Fibroblast of upper back skin (primary cell): ENCODE results near the gene CHIT1.

ENCODE experiments used
- DNase-seq: peaks from one replicate; pipeline ENCODE4 v3.0.0-alpha.2; 2013

Gene CHIT1

GRCh38 chr1:203214871-203215270 lies 14.6 kb downstream of the CHIT1 start:
- no peak for DNase-seq

DNA sequence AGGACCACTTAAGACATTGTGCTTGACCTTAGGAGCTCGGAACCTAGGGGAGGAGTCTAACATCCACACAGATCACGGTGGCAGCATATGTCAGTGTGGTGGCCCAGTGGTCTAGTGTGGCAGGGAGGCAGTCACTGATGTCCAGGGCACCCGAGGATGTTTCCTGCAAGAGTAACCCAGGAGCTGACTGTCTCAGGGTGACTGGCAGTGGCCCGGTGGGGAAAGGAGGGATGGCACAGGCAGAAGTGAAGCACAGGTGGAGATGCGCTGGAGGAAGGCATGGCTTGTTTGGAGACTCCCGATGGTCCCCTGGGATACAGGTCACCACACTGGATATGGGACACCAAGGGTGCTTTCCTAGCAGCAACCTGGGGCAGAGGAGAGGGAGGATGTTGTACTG lies 16.3 kb downstream of the CHIT1 start:
- no peak for DNase-seq

GRCh38 chr1:203211812-203212211 lies 17.7 kb downstream of the CHIT1 start:
- no peak for DNase-seq

- no peak for DNase-seq
These were observed 18.5 kb downstream of the CHIT1 start for GRCh38 chr1:203210988-203211387.

GRCh38 chr1:203210350-203210749 lies 19.1 kb downstream of the CHIT1 start:
- DNase-seq, result no peak

GRCh38 chr1:203208181-203208580 lies 21.3 kb downstream of the CHIT1 start:
- DNase-seq, result no peak

DNA sequence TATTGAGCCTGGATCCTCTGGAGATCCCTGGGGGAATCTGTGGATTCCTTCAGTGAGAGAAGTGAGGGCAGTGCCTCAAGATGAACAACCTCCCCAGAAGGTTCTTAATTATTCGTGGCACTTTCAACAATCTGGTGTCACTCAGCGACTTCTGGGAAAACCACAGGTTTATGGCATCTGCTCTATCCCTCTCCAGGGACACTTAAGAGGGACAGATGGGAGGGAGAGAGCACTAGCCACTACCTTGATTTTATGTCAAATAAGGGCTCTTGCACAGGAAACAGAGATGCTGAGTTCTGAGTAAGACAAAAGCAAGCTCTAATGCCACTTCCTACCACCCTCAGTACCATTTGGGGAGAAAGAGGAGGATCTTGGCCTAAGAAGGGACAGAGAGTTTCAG lies 21.7 kb downstream of the CHIT1 start:
- no peak for DNase-seq

DNA sequence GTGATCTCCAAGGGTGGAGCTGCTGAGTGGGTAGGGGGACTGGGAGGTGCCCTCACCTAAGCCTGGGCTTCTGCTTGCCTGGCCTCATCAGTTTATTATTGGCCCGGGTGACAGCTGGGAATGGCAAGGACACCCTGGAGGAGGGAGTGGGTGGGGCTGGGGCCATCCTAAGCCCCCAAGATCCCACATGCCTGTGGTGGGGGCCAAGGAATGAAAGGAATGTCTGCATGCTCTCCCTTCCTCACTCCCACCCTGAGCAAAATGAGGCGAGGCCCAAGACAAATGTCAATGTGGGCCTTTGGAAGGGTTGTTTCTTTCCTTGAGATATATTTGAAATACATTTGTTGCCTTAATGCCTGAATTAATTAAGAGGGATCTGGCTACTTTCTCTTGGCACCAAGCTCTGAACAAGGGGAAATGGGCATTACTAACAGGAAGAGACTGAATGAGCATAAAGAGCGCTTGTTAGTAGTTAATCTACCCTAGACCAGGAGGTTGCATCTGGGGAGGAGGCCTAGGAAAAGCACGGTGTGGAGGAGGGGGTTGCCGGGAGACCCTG lies 23.3 kb downstream of the CHIT1 start:
- DNase-seq, result peak; percentile 39

GRCh38 chr1:203204756-203205155 lies 24.7 kb downstream of the CHIT1 start:
- DNase-seq, result no peak

GRCh38 chr1:203202431-203203245 lies 26.8 kb downstream of the CHIT1 start:
- peak; percentile 85 for DNase-seq

DNA sequence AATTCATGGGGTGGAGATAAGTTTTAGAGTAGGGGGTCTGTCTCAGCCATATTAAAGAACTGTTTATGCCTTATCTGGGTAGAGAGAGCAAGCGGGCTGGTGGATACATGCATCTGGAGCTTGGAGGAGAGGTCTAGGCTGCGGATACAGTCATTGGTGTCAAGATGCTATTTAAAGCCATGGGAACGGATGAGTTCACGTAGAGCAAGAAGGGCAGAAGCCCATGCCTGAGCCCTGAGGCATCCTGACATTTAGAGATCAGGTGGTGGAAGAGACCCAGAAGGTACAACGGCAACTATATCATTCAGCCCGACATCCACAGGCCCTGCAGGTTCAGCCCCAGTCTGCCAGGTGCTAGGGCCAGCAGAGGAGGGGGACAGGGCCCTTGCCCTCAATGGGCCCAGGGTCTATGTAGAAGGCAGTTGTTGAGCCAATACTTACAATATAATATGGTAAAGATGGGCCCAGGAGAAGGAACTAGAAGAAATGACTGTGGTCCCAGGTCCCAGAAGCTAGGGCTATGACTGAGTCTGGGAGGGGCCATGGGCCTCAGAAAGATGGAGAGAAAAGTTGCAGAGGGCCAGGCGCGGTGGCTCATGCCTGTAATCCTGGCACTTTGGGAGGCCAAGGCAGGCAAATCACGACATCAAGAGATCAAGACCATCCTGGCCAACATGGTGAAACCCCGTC lies 27.8 kb downstream of the CHIT1 start:
- DNase-seq, result no peak

DNA sequence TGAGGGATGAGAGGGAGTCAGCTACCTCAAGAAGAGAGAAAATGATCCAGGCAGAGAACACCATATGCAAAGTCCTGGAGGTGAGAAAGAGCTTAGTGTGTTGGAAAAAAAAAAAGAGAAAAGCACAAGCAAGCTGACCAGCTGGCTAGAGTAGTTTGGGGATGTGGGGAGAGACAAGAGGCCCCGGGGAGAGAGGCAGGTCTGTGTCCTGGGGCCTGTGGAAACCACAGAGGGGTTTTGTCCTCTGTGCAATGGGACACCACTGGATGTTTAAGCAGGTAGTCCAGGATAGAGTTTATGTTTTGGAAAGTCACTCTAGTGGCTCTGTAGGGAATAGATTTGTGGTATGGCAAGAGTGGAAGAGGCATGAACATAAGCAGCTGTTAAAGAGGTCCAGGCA lies 28.6 kb downstream of the CHIT1 start:
- DNase-seq, result no peak

GRCh38 chr1:203199816-203200571 lies 29.5 kb downstream of the CHIT1 start:
- DNase-seq, result peak; percentile 75

DNA sequence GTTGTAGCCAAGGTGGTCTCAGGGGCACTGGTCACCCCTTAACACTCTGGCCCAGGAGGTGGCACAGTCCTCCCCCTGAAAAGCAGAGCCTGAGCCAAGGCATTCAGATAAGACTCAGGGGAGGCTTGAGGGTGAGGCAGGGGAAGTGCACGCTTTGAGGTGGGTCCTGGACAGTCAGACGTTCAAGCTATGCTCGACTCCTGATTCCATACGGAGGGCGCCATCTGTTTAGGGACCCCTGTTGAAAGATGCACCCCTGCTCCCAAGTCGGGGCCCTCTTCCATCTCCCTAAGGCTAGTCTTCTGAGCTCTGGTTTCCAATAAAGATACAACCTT lies 30.0 kb downstream of the CHIT1 start:
- no peak for DNase-seq

DNA sequence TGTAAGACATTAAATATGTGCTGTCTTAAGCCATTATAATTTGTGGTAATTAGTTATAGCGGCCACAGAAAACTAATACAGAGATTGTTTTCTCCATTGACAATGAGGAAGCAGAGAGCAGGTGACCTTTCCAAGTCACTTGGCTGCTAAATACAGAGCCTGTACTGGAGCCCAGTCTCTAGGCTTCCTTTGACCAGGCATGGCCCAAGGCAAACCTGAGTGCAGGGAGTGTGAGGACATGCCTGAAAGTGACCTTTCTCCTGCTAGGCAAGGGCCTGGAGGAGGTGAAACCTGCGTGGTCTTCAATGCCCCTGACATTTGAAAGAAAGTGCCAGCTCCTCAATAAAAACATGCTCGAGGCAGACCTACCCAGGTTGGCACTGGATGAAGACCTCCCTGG lies 30.5 kb downstream of the CHIT1 start:
- DNase-seq, result no peak

GRCh38 chr1:203197625-203198024 lies 31.8 kb downstream of the CHIT1 start:
- DNase-seq, result peak; percentile 95

GRCh38 chr1:203196371-203196770 lies 33.1 kb downstream of the CHIT1 start:
- peak; percentile 15 for DNase-seq

DNA sequence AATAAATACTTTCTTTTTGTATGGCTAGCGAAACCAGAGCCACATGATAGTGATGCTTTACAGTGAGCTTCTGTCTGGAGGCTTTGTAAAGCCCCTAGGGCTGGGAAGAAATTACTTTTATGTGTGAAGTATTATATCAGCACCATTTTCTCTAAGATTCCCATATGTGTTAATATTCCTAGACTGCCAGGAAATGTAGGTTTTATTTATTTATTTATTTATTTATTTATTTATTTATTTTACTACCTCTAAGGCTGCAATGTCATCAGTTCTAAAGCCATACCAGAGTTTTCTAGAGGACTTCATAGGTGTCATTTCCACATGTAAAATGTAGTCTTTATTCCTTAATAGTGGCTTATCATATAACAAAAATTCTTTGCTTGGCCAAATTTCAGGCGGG lies 38.5 kb downstream of the CHIT1 start:
- DNase-seq, result no peak

GRCh38 chr1:203189951-203190352 lies 39.5 kb downstream of the CHIT1 start:
- DNase-seq, result peak; percentile 14

- no peak for DNase-seq
These were observed 40.7 kb downstream of the CHIT1 start for GRCh38 chr1:203188686-203189232.

- DNase-seq, result no peak
These were observed 41.7 kb downstream of the CHIT1 start for GRCh38 chr1:203187689-203188264.

DNA sequence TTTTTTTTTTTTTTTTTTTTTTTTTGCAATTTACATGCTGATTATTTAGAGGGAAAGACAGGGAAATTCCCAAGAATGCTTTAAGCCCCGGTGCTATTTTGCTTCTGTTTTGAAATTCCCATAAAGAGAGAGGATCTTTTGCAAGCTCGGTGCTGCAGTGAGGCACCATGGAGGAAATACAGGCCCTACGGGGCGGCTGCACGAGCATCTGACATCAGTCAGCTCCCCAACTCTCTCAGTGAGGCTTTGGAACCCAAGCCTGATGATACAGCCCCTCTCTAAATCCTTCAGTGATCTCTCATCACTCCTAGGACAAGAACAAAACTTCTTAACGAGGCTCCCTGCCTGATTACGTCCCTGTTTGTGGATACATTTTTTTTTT lies 42.2 kb downstream of the CHIT1 start:
- no peak for DNase-seq
